A673 (cell line): ENCODE measurements around the gene CDC42BPG.

ENCODE experiments used
- CTCF ChIP-seq: fragments of 300-800, 200-600 bp; sonication (generic); conservative IDR thresholded peaks from 2 replicates; pipeline ENCODE4 v1.5.1; 2017; ENCODE audit warnings: low read depth, mild to moderate bottlenecking, antibody characterized with exemption, low read length, moderate library complexity, mixed read lengths
- EZH2 ChIP-seq: fragments of 200-600 bp; sonication (generic); IDR thresholded peaks from 2 replicates; pipeline ENCODE4 v1.6.1; 2017; ENCODE audit warnings: borderline replicate concordance, low read depth, mild to moderate bottlenecking, mixed read lengths, antibody characterized with exemption, low read length; ENCODE audit not compliant: poor library complexity, severe bottlenecking

GRCh38 chr11:64796047-64796756 lies 48.3 kb downstream of the CDC42BPG start:
- TF ChIP-seq CTCF (no peak), EZH2 (no peak)
